Fibroblast of pulmonary artery (primary cell): Measurements from ENCODE around the gene LY6G6D.

Experiments
- DNase-seq: peaks from one replicate; pipeline ENCODE4 v3.0.0-alpha.2; 2010; ENCODE audit warnings: low read depth
- H3K4me3 ChIP-seq: replicated peaks from 2 replicates; pipeline ENCODE4 v1.5.1; 2011; ENCODE audit warnings: low read depth, mild to moderate bottlenecking, control low read depth, low read length, moderate library complexity
- CTCF ChIP-seq: IDR thresholded peaks from 2 replicates; pipeline ENCODE4 v1.5.1; 2011; ENCODE audit warnings: mild to moderate bottlenecking, control low read depth, low read length, inconsistent platforms; ENCODE audit errors: missing control alignments

The LY6G6D gene

GRCh38 chr6:31677955-31678354, 37.2 kb upstream of the LY6G6D start:
- no peak overlapping the region for H3K4me3 ChIP-seq
- no peak for DNase-seq
- TF ChIP-seq CTCF = no peak

- peak; percentile 94 for DNase-seq
- peak within 1 kb of the TSS; percentile 53 for H3K4me3 ChIP-seq
- peak; percentile 71 for TF ChIP-seq CTCF
Measured at GRCh38 chr6:31680226-31681134, 34.7 kb upstream of the LY6G6D start, which contains the start of gene LY6G5C. Gene LY6G5C (minus strand): TSS chr6:31681067. CDS start chr6:31680373, 694 bp downstream.

GRCh38 chr6:31681135-31681671, 33.9 kb upstream of the LY6G6D start:
- TF ChIP-seq CTCF = peak; percentile 16
- DNase-seq = peak; percentile 22

GRCh38 chr6:31683591-31683990, 31.6 kb upstream of the LY6G6D start:
- H3K4me3 ChIP-seq = no peak overlapping the region
- DNase-seq = no peak
- no peak for TF ChIP-seq CTCF

More at GRCh38 chr6:31681135-31681671, 33.9 kb upstream of the LY6G6D start:
- peak overlapping the region; percentile 53 for H3K4me3 ChIP-seq

GRCh38 chr6:31686483-31686882, 28.7 kb upstream of the LY6G6D start:
- TF ChIP-seq CTCF = no peak
- no peak overlapping the region for H3K4me3 ChIP-seq
- DNase-seq = no peak

GRCh38 chr6:31687321-31687720, 27.8 kb upstream of the LY6G6D start:
- no peak overlapping the region for H3K4me3 ChIP-seq
- TF ChIP-seq CTCF = no peak
- no peak for DNase-seq
